ENCODE results near the gene RINT1.
"Not testable (repeated sequence)": the region's sequence is repeated elsewhere in the genome, so short reads cannot be mapped to it uniquely, and the experiment has no call there.

Gene RINT1

GRCh38 chr7:105599080-105599479 lies 67.1 kb downstream of the RINT1 start:
- not testable (repeated sequence) for DNase-seq (ENCODE audit: low read depth in 2 of 2)

GRCh38 chr7:105599551-105599950 lies 67.5 kb downstream of the RINT1 start:
- no peak for DNase-seq (ENCODE audit: low read depth in 2 of 2)

- DNase-seq (ENCODE audit: low read depth in 2 of 2), result no peak
Measured at GRCh38 chr7:105600720-105601550, 68.9 kb downstream of the RINT1 start.

DNA sequence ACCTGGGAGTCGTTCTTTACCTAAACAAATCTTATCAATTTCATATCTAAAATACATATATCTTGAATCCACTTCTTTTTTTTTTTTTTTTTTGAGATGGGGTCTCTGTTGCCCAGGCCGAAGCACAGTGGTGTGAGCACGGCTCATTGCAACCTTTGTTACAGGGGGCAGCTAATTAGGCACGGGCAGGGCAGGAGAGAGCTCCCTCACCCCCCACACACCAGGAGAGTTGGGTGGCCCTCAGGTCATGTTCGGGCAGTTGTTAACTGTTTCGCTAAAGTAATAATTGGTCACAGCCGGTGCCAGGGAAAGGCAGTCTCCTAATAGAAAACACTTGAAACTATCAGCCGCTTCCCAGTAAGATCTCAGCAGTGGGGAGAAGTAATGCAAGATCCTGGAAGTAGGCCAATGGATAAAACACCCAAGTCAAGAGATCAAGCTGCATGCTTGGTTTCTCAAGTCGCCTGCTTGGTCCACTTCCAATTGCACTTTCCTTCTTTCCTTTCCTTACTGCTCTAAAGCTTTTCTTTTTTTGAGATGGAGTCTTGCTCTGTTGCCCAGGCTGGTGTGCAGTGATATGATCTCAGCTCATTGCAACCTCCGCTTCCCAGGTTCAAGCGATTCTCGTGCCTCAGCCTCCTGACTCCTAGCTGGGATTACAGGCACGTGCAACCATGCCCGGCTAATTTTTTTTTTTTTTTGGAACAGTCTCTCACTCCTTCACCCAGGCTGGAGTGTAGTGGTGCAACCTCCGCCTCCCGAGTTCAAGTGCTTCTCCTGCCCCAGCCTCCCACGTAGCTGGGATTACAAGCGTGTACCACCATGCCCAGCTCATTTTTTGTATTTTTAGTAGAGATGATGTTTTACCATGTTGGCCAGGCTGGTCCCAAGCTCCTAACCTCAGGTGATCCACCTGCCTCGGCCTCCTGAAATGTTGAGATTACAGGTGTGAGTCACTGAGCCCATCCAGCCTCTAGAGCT lies 70.6 kb downstream of the RINT1 start:
- DNase-seq (ENCODE audit: low read depth in 2 of 2), result no peak

GRCh38 chr7:105610165-105610930 lies 78.3 kb downstream of the RINT1 start:
- DNase-seq (ENCODE audit: low read depth in 2 of 2), result no peak

DNA sequence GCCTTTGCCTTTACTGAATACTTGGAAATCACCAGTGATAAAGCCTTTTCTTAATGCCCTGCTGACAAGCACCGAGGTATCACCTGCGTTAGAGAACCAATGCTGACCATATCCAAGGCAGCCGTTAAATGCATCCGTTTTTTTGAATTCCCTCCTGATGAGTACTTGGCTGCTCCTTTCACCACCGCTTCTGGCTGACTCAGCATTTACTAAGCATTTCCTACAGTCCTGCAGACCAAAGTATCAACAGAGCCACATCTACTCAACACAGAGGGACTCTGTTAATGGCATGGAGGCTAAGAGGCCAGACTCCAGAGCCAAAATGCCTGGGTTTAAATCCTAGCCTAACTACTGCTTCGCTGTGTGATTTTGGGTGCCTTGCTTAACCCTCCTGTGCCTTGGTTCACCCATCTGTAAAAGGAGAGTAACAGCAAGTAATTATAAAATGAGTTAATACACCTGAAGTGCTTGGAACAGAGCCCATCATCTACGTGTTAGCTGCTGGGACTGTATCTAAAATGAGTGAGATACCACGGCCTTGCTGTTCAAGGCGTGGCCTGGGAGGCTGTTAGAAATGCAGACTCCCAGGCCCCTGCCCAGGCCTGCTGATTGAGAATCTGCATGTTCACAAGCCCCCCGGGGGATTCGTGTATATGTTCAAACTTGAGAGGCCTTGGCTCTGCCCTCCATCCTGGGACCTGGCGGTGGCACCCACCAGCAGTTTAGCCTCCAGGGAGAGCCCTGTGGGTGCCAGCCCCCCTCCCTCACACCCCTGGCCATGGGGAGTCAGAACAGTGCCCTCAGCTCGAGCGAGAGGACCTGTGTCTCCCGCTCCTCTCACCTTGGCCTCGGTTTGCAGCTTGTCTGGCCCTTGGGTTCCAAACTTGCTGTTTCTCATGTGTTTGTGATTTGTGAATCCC lies 80.1 kb downstream of the RINT1 start:
- DNase-seq (ENCODE audit: low read depth in 2 of 2), result no peak

DNA sequence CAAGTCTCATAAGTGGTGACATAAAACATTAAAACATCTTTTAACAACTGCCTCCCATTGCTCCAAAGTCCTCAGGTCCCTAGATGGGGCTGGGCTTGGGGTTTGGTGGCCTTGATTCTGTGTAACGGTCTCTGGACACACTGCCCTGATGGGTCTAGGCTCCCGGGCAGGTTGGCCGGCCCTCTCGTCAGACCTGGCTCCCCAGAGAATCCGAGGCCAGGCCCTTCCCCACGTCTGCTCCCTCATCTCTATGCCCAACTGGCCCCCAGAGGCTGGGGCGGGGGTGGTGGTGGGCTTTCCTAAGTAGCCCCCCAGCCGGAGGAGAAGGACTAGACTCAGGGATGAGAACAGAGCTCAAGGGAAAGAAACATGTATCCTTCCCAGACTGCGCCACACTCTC lies 80.8 kb downstream of the RINT1 start:
- DNase-seq (ENCODE audit: low read depth in 2 of 2), result no peak

- DNase-seq (ENCODE audit: low read depth in 2 of 2), result no peak
Measured at GRCh38 chr7:105613611-105614330, 81.8 kb downstream of the RINT1 start.

- DNase-seq (ENCODE audit: low read depth in 2 of 2), result no peak
Measured at GRCh38 chr7:105614341-105614840, 82.4 kb downstream of the RINT1 start.

All from stimulated activated CD8-positive, alpha-beta memory T cell treated with anti-CD3 and anti-CD28 coated beads, Interleukin-2, amount 100 ng/mL, for 1 hour (primary cell).